AG09319 (cell line): ENCODE data around the gene SOX30.
"Not testable (repeated sequence)": the region's sequence is repeated elsewhere in the genome, so short reads cannot be mapped to it uniquely, and the experiment has no call there.

Source experiments
- DNase-seq: peaks from one replicate; pipeline ENCODE4 v3.0.0-alpha.2; 2010; ENCODE audit warnings: low read depth; ENCODE audit errors: extremely low read depth
- TF ChIP-seq, protein P1 (sequence below): IDR thresholded peaks from 2 replicates; pipeline ENCODE4 v1.5.1; 2011; ENCODE audit warnings: low read depth, mild to moderate bottlenecking, inconsistent platforms, low read length, moderate library complexity

SOX30 gene

DNA sequence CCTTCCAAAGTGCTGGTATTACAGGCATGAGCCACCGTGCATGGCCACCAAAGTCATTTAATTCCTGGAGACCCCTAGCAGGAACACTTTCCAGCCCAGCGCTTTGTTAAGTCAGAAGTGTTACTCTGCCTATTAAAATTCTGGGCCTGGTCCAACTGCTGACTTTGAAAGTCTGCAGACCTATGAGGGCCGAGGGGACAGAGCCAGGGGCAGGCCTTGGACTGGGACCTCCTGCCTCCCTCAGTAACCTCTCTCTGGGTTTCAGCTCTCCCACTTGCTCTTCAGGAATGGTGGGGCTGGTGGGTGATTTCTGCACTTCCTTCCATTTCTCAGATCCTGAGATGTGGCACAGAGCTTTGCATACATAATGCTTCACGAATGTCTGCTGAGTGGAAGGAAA is 28.8 kb upstream of the SOX30 start:
- TF ChIP-seq, protein P1, sequence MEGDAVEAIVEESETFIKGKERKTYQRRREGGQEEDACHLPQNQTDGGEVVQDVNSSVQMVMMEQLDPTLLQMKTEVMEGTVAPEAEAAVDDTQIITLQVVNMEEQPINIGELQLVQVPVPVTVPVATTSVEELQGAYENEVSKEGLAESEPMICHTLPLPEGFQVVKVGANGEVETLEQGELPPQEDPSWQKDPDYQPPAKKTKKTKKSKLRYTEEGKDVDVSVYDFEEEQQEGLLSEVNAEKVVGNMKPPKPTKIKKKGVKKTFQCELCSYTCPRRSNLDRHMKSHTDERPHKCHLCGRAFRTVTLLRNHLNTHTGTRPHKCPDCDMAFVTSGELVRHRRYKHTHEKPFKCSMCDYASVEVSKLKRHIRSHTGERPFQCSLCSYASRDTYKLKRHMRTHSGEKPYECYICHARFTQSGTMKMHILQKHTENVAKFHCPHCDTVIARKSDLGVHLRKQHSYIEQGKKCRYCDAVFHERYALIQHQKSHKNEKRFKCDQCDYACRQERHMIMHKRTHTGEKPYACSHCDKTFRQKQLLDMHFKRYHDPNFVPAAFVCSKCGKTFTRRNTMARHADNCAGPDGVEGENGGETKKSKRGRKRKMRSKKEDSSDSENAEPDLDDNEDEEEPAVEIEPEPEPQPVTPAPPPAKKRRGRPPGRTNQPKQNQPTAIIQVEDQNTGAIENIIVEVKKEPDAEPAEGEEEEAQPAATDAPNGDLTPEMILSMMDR = no peak

DNA sequence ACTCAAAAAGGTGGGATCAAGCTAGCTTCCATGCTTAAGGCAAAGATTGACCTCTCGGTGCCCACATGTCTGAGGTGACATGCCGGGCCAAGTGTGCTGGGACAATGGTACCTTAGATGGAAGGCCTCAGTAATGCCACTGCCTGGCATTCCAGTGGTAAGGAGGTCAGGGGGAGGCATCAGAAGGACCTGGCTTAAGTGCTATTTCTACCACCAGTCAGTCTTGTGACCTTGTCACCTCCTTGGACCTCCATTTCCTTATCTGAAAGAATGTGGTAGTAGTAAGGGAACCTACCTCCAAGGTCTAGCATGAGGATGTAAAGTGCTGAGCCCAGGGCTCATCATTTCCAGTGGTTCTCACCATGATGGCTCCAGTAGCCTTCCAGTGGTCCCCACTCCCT is 28.0 kb upstream of the SOX30 start:
- DNase-seq = no peak
- TF ChIP-seq, protein P1 = no peak

More for the DNA sequence above, 28.8 kb upstream of the SOX30 start:
- no peak for DNase-seq

DNA sequence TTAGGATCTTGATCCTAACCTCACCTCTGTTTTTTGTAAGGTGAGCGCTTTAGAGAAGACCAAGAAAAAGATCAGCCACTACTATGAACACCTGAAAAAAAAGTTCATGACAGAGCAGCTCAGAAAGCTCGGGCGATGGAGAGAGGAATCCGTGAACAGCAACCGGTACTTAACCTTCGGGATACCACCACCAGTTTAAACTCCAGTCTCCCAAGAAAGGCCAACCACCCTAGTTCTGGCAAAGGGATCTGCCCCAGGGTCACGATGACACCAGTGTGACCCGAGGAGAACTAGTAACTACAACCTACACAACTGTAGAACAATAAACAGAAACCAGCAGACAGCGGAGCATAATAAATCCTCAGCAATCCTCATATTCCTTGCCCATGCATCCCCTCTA is 27.6 kb upstream of the SOX30 start:
- no peak for DNase-seq
- TF ChIP-seq, protein P1 = no peak

DNA sequence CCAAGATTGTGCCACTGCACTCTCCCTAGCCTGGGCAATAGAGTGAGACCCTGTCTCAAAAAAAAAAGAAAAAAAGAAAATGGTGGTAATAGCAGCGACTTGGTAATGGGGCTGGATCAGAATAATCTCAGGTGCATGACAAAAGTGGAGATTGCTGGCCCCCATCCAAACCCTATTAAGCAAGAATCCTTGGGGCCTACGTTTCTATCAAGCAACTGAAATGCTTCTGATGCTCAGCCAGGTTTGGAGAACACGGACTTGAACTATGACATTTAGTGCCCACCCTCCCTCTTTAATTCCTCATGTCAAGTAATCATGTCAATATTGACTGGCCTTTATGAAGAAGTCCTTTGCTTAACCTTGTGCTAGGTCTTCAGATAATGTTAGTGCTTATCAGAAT is 25.7 kb upstream of the SOX30 start:
- DNase-seq = no peak

DNA sequence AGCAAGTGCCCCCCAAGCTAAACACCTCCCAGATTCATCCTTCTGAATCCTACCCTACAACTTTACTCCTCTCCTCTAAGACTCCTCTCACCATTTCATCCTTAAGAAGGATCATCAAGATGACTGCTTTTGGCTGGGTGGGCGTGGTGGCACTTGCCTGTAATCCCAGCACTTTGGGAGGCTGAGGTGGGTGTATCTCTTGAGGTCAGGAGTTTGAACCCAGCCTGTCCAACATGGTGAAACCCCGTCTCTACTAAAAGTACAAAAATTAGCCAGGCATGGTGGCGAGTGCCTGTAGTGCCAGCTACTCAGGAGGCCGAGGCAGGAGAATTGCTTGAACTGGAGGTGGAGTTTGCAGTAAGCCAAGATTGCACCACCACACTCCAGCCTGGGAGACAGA is 22.1 kb upstream of the SOX30 start:
- not testable (repeated sequence) for DNase-seq

More for the DNA sequence above, 25.7 kb upstream of the SOX30 start:
- TF ChIP-seq, protein P1 = no peak

DNA sequence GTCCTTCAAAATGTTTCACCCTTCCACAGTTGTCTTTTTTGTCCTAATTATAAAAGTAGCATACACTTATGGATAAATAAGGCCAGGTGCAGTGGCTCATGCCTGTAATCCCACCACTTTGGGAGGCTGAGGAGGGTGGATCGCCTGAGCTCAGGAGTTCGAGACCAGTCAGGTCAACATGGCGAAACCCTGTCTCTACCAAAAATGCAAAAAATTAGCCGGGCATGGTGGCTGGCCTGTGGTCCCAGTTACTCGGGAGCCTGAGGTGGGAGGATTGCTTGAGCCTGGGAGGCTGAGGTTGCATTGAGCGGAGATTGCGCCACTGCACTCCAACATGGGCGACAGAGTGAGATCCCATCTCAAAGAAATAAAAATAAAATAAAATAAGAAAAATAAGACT is 20.7 kb upstream of the SOX30 start:
- TF ChIP-seq, protein P1 = no peak
- DNase-seq = no peak

DNA sequence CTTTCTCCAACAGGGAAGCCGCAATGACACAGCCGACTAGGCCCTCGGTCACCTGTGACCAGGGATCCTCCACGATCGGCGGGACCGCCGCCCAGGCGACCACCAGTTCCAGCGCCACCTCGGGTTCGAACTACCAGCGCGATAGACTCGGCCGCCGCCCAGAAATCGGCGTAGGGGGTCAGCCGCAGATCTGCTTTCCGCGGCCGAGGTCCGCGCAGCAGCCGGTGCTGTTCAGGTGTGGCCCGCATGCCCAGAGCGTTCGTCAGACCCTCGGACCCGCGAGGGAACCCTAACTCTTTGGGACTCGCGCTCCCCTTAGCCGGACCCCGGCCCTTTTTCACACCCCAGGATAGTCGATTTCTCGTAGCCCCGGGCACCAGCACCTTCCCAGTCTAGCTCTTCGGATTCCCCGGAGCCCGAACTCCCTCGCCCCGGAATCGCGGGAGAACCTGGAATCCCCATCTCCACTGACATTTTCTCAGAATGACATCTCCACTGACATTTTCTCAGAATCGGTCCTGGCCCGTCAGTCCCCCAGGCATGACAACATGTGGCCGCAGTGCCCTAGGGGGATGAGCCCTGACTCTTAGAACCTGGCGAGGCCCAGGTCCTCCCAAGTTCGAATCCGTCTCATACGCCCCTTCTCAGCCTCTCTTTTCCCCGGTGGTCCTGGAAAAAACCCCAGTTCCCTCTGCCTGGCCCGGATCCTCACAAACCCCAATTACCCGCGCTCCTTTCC is 19.5 kb upstream of the SOX30 start:
- TF ChIP-seq, protein P1 = no peak
- DNase-seq = no peak
